Activated CD4-positive, alpha-beta memory T cell treated with anti-CD3 and anti-CD28 coated beads, Interleukin-2, amount 10 ng/mL, durations not matched to agents 7 days and 5 days (primary cell): ENCODE measurements around the gene STX5. TPM values are rescaled to one million over a fixed set of nuclear protein-coding genes. Genes with fewer than 3 reads are reported as not detected.
"Not testable (repeated sequence)": the region's sequence is repeated elsewhere in the genome, so short reads cannot be mapped to it uniquely, and the experiment has no call there.

Experiments
- CTCF ChIA-PET: fragments of 350-600 bp; sonication (Branson Sonifier 250); formaldehyde crosslinking; loops from one replicate; lab custom pipeline; 2021; ENCODE audit warnings: antibody characterized with exemption, inconsistent platforms; lab: Charles Lee
- POLR2A ChIA-PET: fragments of 350-600 bp; sonication (Branson Sonifier 250); formaldehyde crosslinking; loops from one replicate; lab custom pipeline; 2021; ENCODE audit warnings: antibody characterized with exemption; lab: Charles Lee
- DNase-seq: peaks from one replicate; pipeline ENCODE4 v3.0.0-alpha.2; 2020
- H3K27ac Mint-ChIP-seq: one replicate; pipeline ENCODE4 v1.8.0; 2021; ENCODE audit warnings: mild to moderate bottlenecking, mixed read lengths
- H3K27me3 Mint-ChIP-seq: one replicate; pipeline ENCODE4 v1.8.0; 2021; ENCODE audit warnings: mixed read lengths
- H3K36me3 Mint-ChIP-seq: one replicate; pipeline ENCODE4 v1.8.0; 2021; ENCODE audit warnings: low read depth, mixed read lengths
- H3K4me1 Mint-ChIP-seq: one replicate; pipeline ENCODE4 v1.8.0; 2021; ENCODE audit warnings: mixed read lengths
- H3K4me3 Mint-ChIP-seq: one replicate; pipeline ENCODE4 v1.8.0; 2021; ENCODE audit warnings: mild to moderate bottlenecking, mixed read lengths
- H3K9me3 Mint-ChIP-seq: one replicate; pipeline ENCODE4 v1.8.0; 2021; ENCODE audit warnings: mixed read lengths
- total RNA-seq, 2 experiments: library from RNA; stranded (reverse); gene quantifications; one replicate each; pipeline ENCODE4 v1.2.3, GENCODE V29; 2021

Gene STX5
- total RNA-seq, 2 experiments from 2014 or later, result 40.6 to 41.6 TPM

GRCh38 chr11:62853279-62853965 is 21.6 kb upstream of the STX5 start:
- POLR2A ChIA-PET, result interaction anchor here (0.7 to 9.7 kb wide), 27 partner anchors 10 to 301 kb away, joined by 3 to 674 read pairs (median 9); partner anchors contain the start of genes C11orf98, CSKMT, HNRNPUL2 and INTS5
- peak overlapping the region; percentile 96 for H3K27ac Mint-ChIP-seq
- no peaks in the 10 kb centered on the region for H3K9me3 Mint-ChIP-seq
- H3K36me3 Mint-ChIP-seq, result peaks cover 64% of the 10 kb centered on the region
- peak overlapping the region; percentile 97 for H3K4me3 Mint-ChIP-seq
- peaks cover 64% of the 10 kb centered on the region for H3K4me1 Mint-ChIP-seq
- no peaks in the 10 kb centered on the region for H3K27me3 Mint-ChIP-seq
- CTCF ChIA-PET, result interaction anchor here (1.5 to 5.0 kb wide), 4 partner anchors 11 to 66 kb away, joined by 3 to 51 read pairs (median 32); partner anchors contain the start of genes SLC3A2, TMEM179B and WDR74
- DNase-seq, result no peak

- Mint-ChIP-seq H3K4me3 (peak overlapping the region; percentile 97), H3K4me1 (peaks cover 56% of the 10 kb centered on the region), H3K9me3 (no peaks in the 10 kb centered on the region), H3K27ac (peak overlapping the region; percentile 96), H3K36me3 (peaks cover 61% of the 10 kb centered on the region), H3K27me3 (no peaks in the 10 kb centered on the region)
- no peak for DNase-seq
- ChIA-PET POLR2A (interaction anchor here (0.8 to 9.7 kb wide), 11 partner anchors 9 to 261 kb away, joined by 3 to 674 read pairs (median 49); partner anchors contain the start of genes HNRNPUL2, NXF1, SLC3A2 and STX5), CTCF (interaction anchor here (1.0 kb wide), 1 partner anchor 206 kb away, joined by 4 read pairs; the partner anchor contains the start of gene GANAB)
Observed at GRCh38 chr11:62852523-62853188, 20.8 kb upstream of the STX5 start.

GRCh38 chr11:62851807-62852522 is 20.1 kb upstream of the STX5 start:
- CTCF ChIA-PET, result interaction anchor here (1.0 kb wide), 1 partner anchor 205 kb away, joined by 4 read pairs; the partner anchor contains the start of gene GANAB
- Mint-ChIP-seq H3K27me3 (peaks cover 2% of the 10 kb centered on the region), H3K36me3 (peaks cover 57% of the 10 kb centered on the region), H3K9me3 (no peaks in the 10 kb centered on the region), H3K27ac (peak overlapping the region; percentile 56), H3K4me1 (peaks cover 49% of the 10 kb centered on the region), H3K4me3 (peak overlapping the region; percentile 28)
- DNase-seq, result no peak
- POLR2A ChIA-PET, result interaction anchor here (0.8 to 9.7 kb wide), 11 partner anchors 8 to 261 kb away, joined by 3 to 674 read pairs (median 8); partner anchors contain the start of genes HNRNPUL2, NXF1, SLC3A2 and STX5

- H3K4me3 Mint-ChIP-seq, result peak overlapping the region; percentile 28
- peaks cover 53% of the 10 kb centered on the region for H3K36me3 Mint-ChIP-seq
Observed at GRCh38 chr11:62850911-62851806, 19.3 kb upstream of the STX5 start.

GRCh38 chr11:62847767-62848314 is 16.0 kb upstream of the STX5 start:
- CTCF ChIA-PET, result interaction anchor here (0.5 kb wide), 1 partner anchor 12 kb away, joined by 4 read pairs; no protein-coding TSS in a partner anchor
- no peak overlapping the region for H3K27ac Mint-ChIP-seq
- POLR2A ChIA-PET, result interaction anchor here (0.7 to 10.1 kb wide), 2 partner anchors 6 to 33 kb away, joined by 5 to 674 read pairs; partner anchors contain the start of gene SLC3A2
- H3K9me3 Mint-ChIP-seq, result no peaks in the 10 kb centered on the region
- peaks cover 30% of the 10 kb centered on the region for H3K4me1 Mint-ChIP-seq
- H3K27me3 Mint-ChIP-seq, result peaks cover 3% of the 10 kb centered on the region
- peaks cover 20% of the 10 kb centered on the region for H3K36me3 Mint-ChIP-seq
- no peak overlapping the region for H3K4me3 Mint-ChIP-seq
- DNase-seq, result no peak

More at GRCh38 chr11:62850911-62851806, 19.3 kb upstream of the STX5 start:
- ChIA-PET POLR2A (interaction anchor here (0.8 to 9.7 kb wide), 9 partner anchors 8 to 125 kb away, joined by 3 to 674 read pairs (median 8); partner anchors contain the start of genes HNRNPUL2, SLC3A2, STX5 and TEX54), CTCF (interaction anchor here (1.0 to 2.2 kb wide), 2 partner anchors 10 to 12 kb away, joined by 3 to 7 read pairs; no protein-coding TSS in a partner anchor)
- peaks cover 47% of the 10 kb centered on the region for H3K4me1 Mint-ChIP-seq
- DNase-seq, result no peak
- H3K9me3 Mint-ChIP-seq, result no peaks in the 10 kb centered on the region
- peaks cover 3% of the 10 kb centered on the region for H3K27me3 Mint-ChIP-seq
- peak overlapping the region; percentile 56 for H3K27ac Mint-ChIP-seq

GRCh38 chr11:62846177-62846576 is 14.3 kb upstream of the STX5 start:
- peaks cover 3% of the 10 kb centered on the region for H3K27me3 Mint-ChIP-seq
- peaks cover 5% of the 10 kb centered on the region for H3K36me3 Mint-ChIP-seq
- H3K27ac Mint-ChIP-seq, result no peak overlapping the region
- H3K4me1 Mint-ChIP-seq, result peaks cover 16% of the 10 kb centered on the region
- ChIA-PET CTCF (no interaction called here), POLR2A (interaction anchor here (10.1 kb wide), 1 partner anchor 8 kb away, joined by 674 read pairs; no protein-coding TSS in a partner anchor)
- H3K4me3 Mint-ChIP-seq, result no peak overlapping the region
- DNase-seq, result no peak
- H3K9me3 Mint-ChIP-seq, result no peaks in the 10 kb centered on the region

GRCh38 chr11:62844154-62844553 is 12.3 kb upstream of the STX5 start:
- Mint-ChIP-seq H3K36me3 (peaks cover 6% of the 10 kb centered on the region), H3K4me3 (no peak overlapping the region), H3K27me3 (peaks cover 3% of the 10 kb centered on the region), H3K9me3 (no peaks in the 10 kb centered on the region), H3K27ac (no peak overlapping the region), H3K4me1 (peaks cover 17% of the 10 kb centered on the region)
- ChIA-PET POLR2A (interaction anchor here (2.8 to 10.1 kb wide), 3 partner anchors 10 to 19 kb away, joined by 14 to 674 read pairs (median 90); partner anchors contain the start of genes STX5 and TEX54), CTCF (no interaction called here)
- no peak for DNase-seq

GRCh38 chr11:62843466-62843865 is 11.6 kb upstream of the STX5 start:
- no peak for DNase-seq
- CTCF ChIA-PET, result interaction anchor here (1.0 to 1.2 kb wide), 2 partner anchors 13 to 14 kb away, joined by 3 to 4 read pairs; no protein-coding TSS in a partner anchor
- H3K27me3 Mint-ChIP-seq, result peaks cover 3% of the 10 kb centered on the region
- H3K36me3 Mint-ChIP-seq, result peaks cover 6% of the 10 kb centered on the region
- H3K9me3 Mint-ChIP-seq, result no peaks in the 10 kb centered on the region
- H3K4me3 Mint-ChIP-seq, result no peak overlapping the region
- peaks cover 21% of the 10 kb centered on the region for H3K4me1 Mint-ChIP-seq
- no peak overlapping the region for H3K27ac Mint-ChIP-seq
- POLR2A ChIA-PET, result interaction anchor here (0.9 to 10.1 kb wide), 7 partner anchors 10 to 190 kb away, joined by 3 to 674 read pairs (median 7); partner anchors contain the start of genes INTS5, SLC3A2, STX5 and TEX54

GRCh38 chr11:62842891-62843290 is 11.0 kb upstream of the STX5 start:
- H3K27me3 Mint-ChIP-seq, H3K27ac Mint-ChIP-seq, H3K9me3 Mint-ChIP-seq, DNase-seq, H3K36me3 Mint-ChIP-seq, H3K4me3 Mint-ChIP-seq: not testable (repeated sequence)
- CTCF ChIA-PET, result interaction anchor here (0.7 to 1.2 kb wide), 4 partner anchors 11 to 19 kb away, joined by 3 to 4 read pairs (median 3); no protein-coding TSS in a partner anchor
- peaks cover 21% of the 10 kb centered on the region for H3K4me1 Mint-ChIP-seq
- POLR2A ChIA-PET, result interaction anchor here (0.7 to 10.1 kb wide), 12 partner anchors 11 to 190 kb away, joined by 3 to 674 read pairs (median 4); partner anchors contain the start of genes HNRNPUL2, INTS5, POLR2G and SLC3A2

- CTCF ChIA-PET, result interaction anchor here (0.7 to 3.0 kb wide), 6 partner anchors 12 to 56 kb away, joined by 3 to 29 read pairs (median 4); partner anchors contain the start of gene TMEM179B
- no peaks in the 10 kb centered on the region for H3K9me3 Mint-ChIP-seq
- POLR2A ChIA-PET, result interaction anchor here (0.7 to 10.1 kb wide), 43 partner anchors 10 to 1480 kb away, joined by 3 to 674 read pairs (median 14); partner anchors contain the start of genes AHNAK, B3GAT3, BSCL2 and C11orf98
- H3K4me3 Mint-ChIP-seq, result no peak overlapping the region
- peaks cover 3% of the 10 kb centered on the region for H3K27me3 Mint-ChIP-seq
- DNase-seq, result peak; percentile 45
- peaks cover 10% of the 10 kb centered on the region for H3K36me3 Mint-ChIP-seq
- H3K27ac Mint-ChIP-seq, result no peak overlapping the region
- H3K4me1 Mint-ChIP-seq, result peaks cover 26% of the 10 kb centered on the region
Observed at GRCh38 chr11:62842171-62842741, 10.4 kb upstream of the STX5 start.
